ENCODE results near the gene SLC44A5.

- TF ChIP-seq, protein P1, sequence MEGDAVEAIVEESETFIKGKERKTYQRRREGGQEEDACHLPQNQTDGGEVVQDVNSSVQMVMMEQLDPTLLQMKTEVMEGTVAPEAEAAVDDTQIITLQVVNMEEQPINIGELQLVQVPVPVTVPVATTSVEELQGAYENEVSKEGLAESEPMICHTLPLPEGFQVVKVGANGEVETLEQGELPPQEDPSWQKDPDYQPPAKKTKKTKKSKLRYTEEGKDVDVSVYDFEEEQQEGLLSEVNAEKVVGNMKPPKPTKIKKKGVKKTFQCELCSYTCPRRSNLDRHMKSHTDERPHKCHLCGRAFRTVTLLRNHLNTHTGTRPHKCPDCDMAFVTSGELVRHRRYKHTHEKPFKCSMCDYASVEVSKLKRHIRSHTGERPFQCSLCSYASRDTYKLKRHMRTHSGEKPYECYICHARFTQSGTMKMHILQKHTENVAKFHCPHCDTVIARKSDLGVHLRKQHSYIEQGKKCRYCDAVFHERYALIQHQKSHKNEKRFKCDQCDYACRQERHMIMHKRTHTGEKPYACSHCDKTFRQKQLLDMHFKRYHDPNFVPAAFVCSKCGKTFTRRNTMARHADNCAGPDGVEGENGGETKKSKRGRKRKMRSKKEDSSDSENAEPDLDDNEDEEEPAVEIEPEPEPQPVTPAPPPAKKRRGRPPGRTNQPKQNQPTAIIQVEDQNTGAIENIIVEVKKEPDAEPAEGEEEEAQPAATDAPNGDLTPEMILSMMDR (conservative IDR thresholded peaks at IDR 0.05; ENCODE audit: low read depth, low read length), result no peak
- TF ChIP-seq EZH2 (IDR thresholded peaks at IDR 0.05; ENCODE audit: borderline replicate concordance, low read depth, low read length, poor library complexity, severe bottlenecking), result no peak
Observed at GRCh38 chr1:75616436-75617433, 5.8 kb upstream of the SLC44A5 start.
